Muscle layer of colon (tissue), 2 donors: ENCODE measurements around the gene RAB15.

Experiments
- H3K27ac ChIP-seq: one replicate; pipeline ENCODE4 v1.7.0; 2013; ENCODE audit warnings: low read depth, mild to moderate bottlenecking, low read length, moderate library complexity
- H3K27me3 ChIP-seq, 2 donors: one replicate each; pipeline ENCODE4 v1.7.0; 2013; ENCODE audit warnings: low read length in 2 of 2, mild to moderate bottlenecking in 2 of 2; ENCODE audit not compliant: insufficient read depth in 2 of 2, control insufficient read depth in 1 of 2
- H3K36me3 ChIP-seq: one replicate; pipeline ENCODE4 v1.7.0; 2013; ENCODE audit warnings: mild to moderate bottlenecking, low read length; ENCODE audit not compliant: insufficient read depth
- H3K4me1 ChIP-seq: one replicate; pipeline ENCODE4 v1.7.0; 2013; ENCODE audit warnings: mild to moderate bottlenecking, low read length; ENCODE audit not compliant: insufficient read depth
- H3K4me3 ChIP-seq, 2 donors: one replicate each; pipeline ENCODE4 v1.7.0; 2013; ENCODE audit warnings: low read length in 2 of 2, low read depth in 1 of 2, mild to moderate bottlenecking in 1 of 2, moderate library complexity in 1 of 2
- H3K9ac ChIP-seq: one replicate; pipeline ENCODE4 v1.7.0; 2013; ENCODE audit warnings: low read length
- H3K9me3 ChIP-seq: one replicate; pipeline ENCODE4 v1.7.0; 2013; ENCODE audit warnings: mild to moderate bottlenecking, low read length
- donor health status: abdominal sarcoma.
- donor health status: Adenocarcinoma of cecum.

The RAB15 gene

GRCh38 chr14:64944041-64944440 is 28.1 kb downstream of the RAB15 start:
- H3K4me3 ChIP-seq: no peak overlapping the region
- no peaks in the 10 kb centered on the region for H3K27me3 ChIP-seq
- no peak overlapping the region for H3K27ac ChIP-seq
- H3K9ac ChIP-seq: no peak overlapping the region
- no peaks in the 10 kb centered on the region for H3K9me3 ChIP-seq
- H3K4me1 ChIP-seq: no peaks in the 10 kb centered on the region
- H3K36me3 ChIP-seq: peaks cover 17% of the 10 kb centered on the region

- Histone ChIP-seq H3K27ac (no peak overlapping the region), H3K27me3 (no peaks in the 10 kb centered on the region), H3K36me3 (peaks cover 19% of the 10 kb centered on the region), H3K4me3 (no peak overlapping the region), H3K9me3 (no peaks in the 10 kb centered on the region), H3K9ac (no peak overlapping the region), H3K4me1 (no peaks in the 10 kb centered on the region)
These were observed 28.6 kb downstream of the RAB15 start for GRCh38 chr14:64943556-64943955.

GRCh38 chr14:64942531-64943111 is 29.5 kb downstream of the RAB15 start, which contains the start of gene GPX2:
Gene GPX2, minus strand, starts transcription at chr14:64942745. Its CDS starts 19 bp downstream, at chr14:64942726.
- Histone ChIP-seq H3K4me1 (no peaks in the 10 kb centered on the region), H3K9me3 (no peaks in the 10 kb centered on the region), H3K27me3 (no peaks in the 10 kb centered on the region), H3K36me3 (peaks cover 19% of the 10 kb centered on the region), H3K27ac (no peak within 1 kb of the TSS), H3K4me3 (no peak within 1 kb of the TSS), H3K9ac (no peak within 1 kb of the TSS)

GRCh38 chr14:64940336-64940910 is 31.7 kb downstream of the RAB15 start:
- H3K9ac ChIP-seq: no peak overlapping the region
- H3K4me3 ChIP-seq: no peak overlapping the region

GRCh38 chr14:64939817-64940190 is 32.3 kb downstream of the RAB15 start:
- no peak overlapping the region for H3K4me3 ChIP-seq
- H3K27me3 ChIP-seq: no peaks in the 10 kb centered on the region
- peaks cover 20% of the 10 kb centered on the region for H3K36me3 ChIP-seq
- no peak overlapping the region for H3K9ac ChIP-seq
- no peaks in the 10 kb centered on the region for H3K4me1 ChIP-seq
- no peaks in the 10 kb centered on the region for H3K9me3 ChIP-seq
- H3K27ac ChIP-seq: no peak overlapping the region

More at GRCh38 chr14:64940336-64940910, 31.7 kb downstream of the RAB15 start:
- no peaks in the 10 kb centered on the region for H3K9me3 ChIP-seq
- H3K36me3 ChIP-seq: peaks cover 19% of the 10 kb centered on the region
- no peaks in the 10 kb centered on the region for H3K27me3 ChIP-seq
- H3K4me1 ChIP-seq: no peaks in the 10 kb centered on the region
- no peak overlapping the region for H3K27ac ChIP-seq

GRCh38 chr14:64938972-64939816 is 32.9 kb downstream of the RAB15 start:
- peaks cover 26% of the 10 kb centered on the region for H3K36me3 ChIP-seq
- H3K9ac ChIP-seq: no peak overlapping the region
- no peaks in the 10 kb centered on the region for H3K9me3 ChIP-seq
- H3K27me3 ChIP-seq: no peaks in the 10 kb centered on the region
- H3K4me1 ChIP-seq: no peaks in the 10 kb centered on the region
- H3K4me3 ChIP-seq: no peak overlapping the region
- no peak overlapping the region for H3K27ac ChIP-seq

GRCh38 chr14:64937821-64938193 is 34.3 kb downstream of the RAB15 start:
- peaks cover 34% of the 10 kb centered on the region for H3K36me3 ChIP-seq

GRCh38 chr14:64937171-64937820 is 34.8 kb downstream of the RAB15 start:
- H3K9me3 ChIP-seq: no peaks in the 10 kb centered on the region
- H3K27ac ChIP-seq: no peak overlapping the region
- peaks cover 39% of the 10 kb centered on the region for H3K36me3 ChIP-seq
- H3K27me3 ChIP-seq: no peaks in the 10 kb centered on the region
- H3K4me3 ChIP-seq: no peak overlapping the region
- H3K4me1 ChIP-seq: no peaks in the 10 kb centered on the region
- no peak overlapping the region for H3K9ac ChIP-seq

More at GRCh38 chr14:64937821-64938193, 34.3 kb downstream of the RAB15 start:
- H3K9me3 ChIP-seq: no peaks in the 10 kb centered on the region
- no peak overlapping the region for H3K27ac ChIP-seq
- H3K9ac ChIP-seq: no peak overlapping the region
- no peaks in the 10 kb centered on the region for H3K4me1 ChIP-seq
- H3K4me3 ChIP-seq: no peak overlapping the region
- no peaks in the 10 kb centered on the region for H3K27me3 ChIP-seq

- Histone ChIP-seq H3K27me3 (no peaks in the 10 kb centered on the region), H3K4me3 (no peak overlapping the region), H3K4me1 (peaks cover 1% of the 10 kb centered on the region)
These were observed 36.6 kb downstream of the RAB15 start for GRCh38 chr14:64935508-64935907.

GRCh38 chr14:64934338-64934929 is 37.7 kb downstream of the RAB15 start:
- Histone ChIP-seq H3K9me3 (no peaks in the 10 kb centered on the region), H3K4me3 (no peak overlapping the region), H3K9ac (no peak overlapping the region), H3K27ac (no peak overlapping the region), H3K36me3 (peaks cover 45% of the 10 kb centered on the region), H3K27me3 (no peaks in the 10 kb centered on the region), H3K4me1 (peaks cover 12% of the 10 kb centered on the region)

More at GRCh38 chr14:64935508-64935907, 36.6 kb downstream of the RAB15 start:
- H3K9ac ChIP-seq: no peak overlapping the region
- H3K9me3 ChIP-seq: no peaks in the 10 kb centered on the region
- H3K36me3 ChIP-seq: peaks cover 50% of the 10 kb centered on the region
- H3K27ac ChIP-seq: no peak overlapping the region

- Histone ChIP-seq H3K4me1 (peaks cover 21% of the 10 kb centered on the region), H3K27me3 (no peaks in the 10 kb centered on the region), H3K9me3 (no peaks in the 10 kb centered on the region), H3K9ac (no peak overlapping the region), H3K4me3 (no peak overlapping the region), H3K27ac (no peak overlapping the region), H3K36me3 (peaks cover 54% of the 10 kb centered on the region)
These were observed 39.9 kb downstream of the RAB15 start for GRCh38 chr14:64932231-64932630.
